ENCODE measurements around the gene SRP72.

Gene SRP72

GRCh38 chr4:56511098-56511497 is 43.7 kb downstream of the SRP72 start:
- no peak for TF ChIP-seq CTCF (IDR thresholded peaks at IDR 0.05)

GRCh38 chr4:56512166-56512565 is 44.7 kb downstream of the SRP72 start:
- no peak for TF ChIP-seq CTCF (IDR thresholded peaks at IDR 0.05)

GRCh38 chr4:56513517-56513916 is 46.1 kb downstream of the SRP72 start:
- no peak for TF ChIP-seq CTCF (IDR thresholded peaks at IDR 0.05)

GRCh38 chr4:56530269-56531148 is 63.1 kb downstream of the SRP72 start:
- TF ChIP-seq CTCF (IDR thresholded peaks at IDR 0.05): no peak

- TF ChIP-seq CTCF (IDR thresholded peaks at IDR 0.05): no peak
Observed at GRCh38 chr4:56531149-56531770, 63.8 kb downstream of the SRP72 start.

- no peak for TF ChIP-seq CTCF (IDR thresholded peaks at IDR 0.05)
Observed at GRCh38 chr4:56531823-56532222, 64.4 kb downstream of the SRP72 start.

- no peak for TF ChIP-seq CTCF (IDR thresholded peaks at IDR 0.05)
Observed at GRCh38 chr4:56532239-56532638, 64.8 kb downstream of the SRP72 start.
